Heart right ventricle (tissue), 16 donors: ENCODE results near the gene DNAJC16. TPM values are rescaled to one million over a fixed set of nuclear protein-coding genes. Genes with fewer than 3 reads are reported as not detected.
"Not testable (repeated sequence)": the region's sequence is repeated elsewhere in the genome, so short reads cannot be mapped to it uniquely, and the experiment has no call there.

Experiments used
- ATAC-seq, 8 donors: fragments of 200-7000 bp; cut with Tn5 transposase; one replicate each; pipeline ENCODE4 v1.9.1; 2020; ENCODE audit warnings: mild to moderate bottlenecking in 8 of 8, moderate library complexity in 8 of 8, moderate number of reproducible peaks in 1 of 8
- DNase-seq, 2 donors: peaks; one replicate each; pipeline ENCODE4 v3.0.0-alpha.2; 2020
- H3K27ac ChIP-seq, 10 donors: fragments of 200-600 bp; sonication (generic) in 2 of 10; one replicate each; pipeline versions ENCODE4 v1.5.0 to v1.8.0; 2020 to 2022; ENCODE audit warnings: mild to moderate bottlenecking in 3 of 10
- H3K27me3 ChIP-seq, 7 donors: fragments of 200-600 bp; one replicate each; pipeline ENCODE4 v1.8.0; 2021 to 2022; ENCODE audit warnings: mild to moderate bottlenecking in 2 of 7
- H3K36me3 ChIP-seq, 9 donors: fragments of 200-600 bp; sonication (generic) in 1 of 9; one replicate each; pipeline versions ENCODE4 v1.5.0 to v1.8.0; 2020 to 2022; ENCODE audit warnings: mild to moderate bottlenecking in 2 of 9
- H3K4me1 ChIP-seq, 9 donors: fragments of 200-600 bp; sonication (generic) in 1 of 9; one replicate each; pipeline versions ENCODE4 v1.5.0 to v1.8.0; 2020 to 2022; ENCODE audit warnings: mild to moderate bottlenecking in 4 of 9
- H3K4me3 ChIP-seq, 10 donors: fragments of 200-600 bp; sonication (generic) in 2 of 10; one replicate each; pipeline versions ENCODE4 v1.5.0 to v1.8.0; 2020 to 2022; ENCODE audit warnings: mild to moderate bottlenecking in 7 of 10, moderate library complexity in 2 of 10
- H3K9me3 ChIP-seq, 11 donors: fragments of 200-600 bp in 10 of 11; sonication (generic) in 2 of 11; one replicate each; pipeline versions ENCODE4 v1.5.0 to v1.8.0; 2013 to 2022; ENCODE audit warnings: mild to moderate bottlenecking in 2 of 11, control low read depth in 1 of 11, moderate library complexity in 1 of 11
- CTCF ChIP-seq, 9 donors: fragments of 200-600 bp; sonication (generic) in 2 of 9; IDR thresholded peaks; one replicate each; pipeline versions ENCODE4 v1.5.0 to v1.8.0; 2021 to 2022; ENCODE audit warnings: antibody characterized with exemption in 9 of 9, mild to moderate bottlenecking in 5 of 9, moderate library complexity in 1 of 9
- WGBS, 2 donors: extraction: QIAGEN DNeasy Blood & Tissue Kit; methylation state at CpG; one replicate each; pipeline ENCODE4 v1.1.7; 2013; ENCODE audit warnings: inconsistent platforms in 1 of 2; 5-methylcytosine and 5-hydroxymethylcytosine counted together
- intact Hi-C, 10 donors: fragments of 100-400 bp; cut with DNase I; formaldehyde crosslinking; loops; one replicate each; pipeline versions ENCODE4 v1.11.1 to v1.14.2; 2022
- polyA plus RNA-seq, 2 donors: library from polyadenylated mRNA; stranded (reverse); fragments of 200-250 nt; gene quantifications; one replicate each; pipeline ENCODE4 v1.2.3, GENCODE V29; 2013
- total RNA-seq, 10 donors: library from RNA; stranded (reverse); fragmentation: NEBNext Ultra II Directional in 3 of 10; extraction: Animal tissue kit (Norgen Biotek cat#: 25700) in 3 of 10; gene quantifications; one replicate each; pipeline versions ENCODE4 v1.2.1 to v1.2.4, GENCODE V29; 2021 to 2023
- donor health status: Arrhythmogenic right ventricular cardiomyopathy.
- donor health status: ischemic (EF 13 %, LVEDD 7.1; RV severe dilation, severe dysfunction).
- donor health status: healthy with polysubstance abuse.
- donor health status: DM: no; HTN: yes; CAD: no.
- donor health status: DM: no; HTN: no; CAD: no.
- donor health status: ischemic (EF 25% LVEDD 6.9; RV normal size, moderate dysfunction).
- donor health status: ischemic (EF 25% LVEDD 5.7; RV mildly dilated, moderate dysfunction).
- donor health status: healthy.
- donor health status: DM: yes; HTN: yes; CAD: no.
- donor health status: Ischemic cardiomyopathy.
- donor health status: ischemic (EF 35%, LVEDD 5.7; RV mildly dilated, moderate dysfunction).
- donor health status: nonischemic (EF 11% LVEDD 7.7; RV severe dilation, severe dysfunction).
- donor health status: DM: yes; HTN: yes; CAD: no.
- donor health status: PGD.
- donor health status: ischemic (EF 29% LVEDD 5.4; RV normal size, mild dysfunction).
- donor health status: nonischemic (EF 23%, LVEDD 6.1; RV moderate dilation, normal function).

Gene DNAJC16
- total and polyA plus RNA-seq, 12 donors: 4.7 to 22.8 (median 18.3) TPM

- peaks cover 0 to 26% (median 4%) of the 10 kb centered on the region in 9 donors for H3K36me3 ChIP-seq
- WGBS, 2 donors: 96 to 99% methylated on average over 3 of the region's 3 CpGs
- H3K27ac ChIP-seq: no peak overlapping the region
- no peak for TF ChIP-seq CTCF (IDR thresholded peaks at IDR 0.05)
- no peaks in the 10 kb centered on the region for H3K9me3 ChIP-seq
- H3K4me1 ChIP-seq: peaks cover 0 to 27% (median 5%) of the 10 kb centered on the region in 9 donors
- no peak for DNase-seq
- intact Hi-C loops: no loop called here
- no peaks in the 10 kb centered on the region for H3K27me3 ChIP-seq
- no peak overlapping the region for H3K4me3 ChIP-seq
- ATAC-seq: no peak
Observed at GRCh38 chr1:15488371-15488770, 38.3 kb upstream of the DNAJC16 start.

GRCh38 chr1:15489052-15489736 is 37.5 kb upstream of the DNAJC16 start:
- Histone ChIP-seq H3K4me1 (peaks cover 0 to 27% (median 6%) of the 10 kb centered on the region in 9 donors), H3K27ac (peak overlapping the region in 2 of 10 donors; percentile 10 to 40), H3K27me3 (no peaks in the 10 kb centered on the region), H3K9me3 (no peaks in the 10 kb centered on the region), H3K4me3 (no peak overlapping the region), H3K36me3 (peaks cover 0 to 34% (median 8%) of the 10 kb centered on the region in 9 donors)
- DNase-seq (no peak), ATAC-seq (peak in 6 of 8 donors; percentile 15 to 54 (median 41))
- intact Hi-C loops: no loop called here
- TF ChIP-seq CTCF (IDR thresholded peaks at IDR 0.05): no peak
- WGBS, 2 donors: 56 to 63% methylated on average over 13 of the region's 13 CpGs

- intact Hi-C loops: loop anchor here in 1 of 10 donors (10.0 kb wide), 1 partner anchor 166 kb away; no protein-coding TSS in a partner anchor
- not testable (repeated sequence) for H3K9me3 ChIP-seq, H3K27ac ChIP-seq, H3K27me3 ChIP-seq, H3K4me3 ChIP-seq, DNase-seq, ATAC-seq
- peaks cover 0 to 52% (median 8%) of the 10 kb centered on the region in 9 donors for H3K36me3 ChIP-seq
- H3K4me1 ChIP-seq: peaks cover 0 to 27% (median 6%) of the 10 kb centered on the region in 9 donors
- 91 to 94% methylated on average over 4 of the region's 4 CpGs for WGBS, 2 donors
Observed at GRCh38 chr1:15491010-15491409, 35.6 kb upstream of the DNAJC16 start.

GRCh38 chr1:15492596-15492995 is 34.1 kb upstream of the DNAJC16 start:
- TF ChIP-seq CTCF (IDR thresholded peaks at IDR 0.05): no peak
- Histone ChIP-seq H3K27me3 (no peaks in the 10 kb centered on the region), H3K4me1 (peaks cover 0 to 27% (median 6%) of the 10 kb centered on the region in 9 donors), H3K27ac (peak overlapping the region in 9 of 10 donors; percentile 20 to 73 (median 46)), H3K4me3 (no peak overlapping the region), H3K9me3 (peaks cover 0 to 2% (median 0%) of the 10 kb centered on the region in 11 donors), H3K36me3 (peaks cover 0 to 65% (median 8%) of the 10 kb centered on the region in 9 donors)
- DNase-seq (peak; percentile 32 to 74), ATAC-seq (peak; percentile 86 to 95 (median 91))
- 28 to 47% methylated on average over 5 of the region's 5 CpGs for WGBS, 2 donors
- intact Hi-C loops: loop anchor here in 1 of 10 donors (10.0 kb wide), 1 partner anchor 168 kb away; no protein-coding TSS in a partner anchor
